LoVo (cell line): Measurements from ENCODE around the gene ZBTB4.
A peak's percentile ranks its signal among the peaks of the same experiment; 100 is the strongest.
"Not testable (repeated sequence)": the region's sequence is repeated elsewhere in the genome, so short reads cannot be mapped to it uniquely, and the experiment has no call there.

Experiments
- DNase-seq: peaks from one replicate; pipeline ENCODE4 v3.0.0-alpha.2; 2016; ENCODE audit warnings: low spot score

The ZBTB4 gene

GRCh38 chr17:7495906-7496434 is 16.5 kb upstream of the ZBTB4 start:
- no peak for DNase-seq

- no peak for DNase-seq
Observed at GRCh38 chr17:7493941-7494340, 14.5 kb upstream of the ZBTB4 start.

- no peak for DNase-seq
Observed at GRCh38 chr17:7491583-7491982, 12.2 kb upstream of the ZBTB4 start.

- no peak for DNase-seq
Observed at GRCh38 chr17:7490144-7490543, 10.7 kb upstream of the ZBTB4 start.

GRCh38 chr17:7486181-7486580 is 6.8 kb upstream of the ZBTB4 start:
- DNase-seq, result no peak

GRCh38 chr17:7484919-7485377 is 5.5 kb upstream of the ZBTB4 start:
- no peak for DNase-seq

- peak; percentile 97 for DNase-seq
Observed at GRCh38 chr17:7484067-7484918, 4.9 kb upstream of the ZBTB4 start, which contains the start of gene POLR2A. Gene POLR2A (plus strand): TSS chr17:7484366.

GRCh38 chr17:7483255-7484066 is 4.0 kb upstream of the ZBTB4 start:
- peak; percentile 90 for DNase-seq

GRCh38 chr17:7482742-7483088 is 3.3 kb upstream of the ZBTB4 start:
- not testable (repeated sequence) for DNase-seq

GRCh38 chr17:7481842-7482741 is 2.7 kb upstream of the ZBTB4 start:
- DNase-seq, result not testable (repeated sequence)

- not testable (repeated sequence) for DNase-seq
Observed at GRCh38 chr17:7481275-7481674, 1.8 kb upstream of the ZBTB4 start, which contains the start of gene SLC35G6. Gene SLC35G6 (plus strand): TSS chr17:7481446. CDS start chr17:7481517, 71 bp downstream.

GRCh38 chr17:7480089-7480384 is 606 bp upstream of the ZBTB4 start:
- DNase-seq, result peak; percentile 44

- no peak for DNase-seq
Observed at GRCh38 chr17:7478276-7479212, 887 bp downstream of the ZBTB4 start.

- no peak for DNase-seq
Observed at GRCh38 chr17:7477392-7478275, 1.8 kb downstream of the ZBTB4 start.

- DNase-seq, result no peak
Observed at GRCh38 chr17:7476951-7477350, 2.5 kb downstream of the ZBTB4 start.

- DNase-seq, result no peak
Observed at GRCh38 chr17:7476494-7476893, 2.9 kb downstream of the ZBTB4 start.

- no peak for DNase-seq
Observed at GRCh38 chr17:7475764-7476422, 3.5 kb downstream of the ZBTB4 start.

- not testable (repeated sequence) for DNase-seq
Observed at GRCh38 chr17:7474767-7475166, 4.7 kb downstream of the ZBTB4 start.

- no peak for DNase-seq
Observed at GRCh38 chr17:7471729-7472128, 7.7 kb downstream of the ZBTB4 start.
